IMR-90 (cell line): ENCODE measurements around the gene ADAM30. TPM values are rescaled to one million over a fixed set of nuclear protein-coding genes. Genes with fewer than 3 reads are reported as not detected.

Source experiments
- ATAC-seq: fragments of 200-7000 bp; cut with Tn5 transposase; 2 replicates; pipeline ENCODE4 v1.9.1; 2020; ENCODE audit warnings: low read depth, mild to moderate bottlenecking, moderate library complexity
- BruUV-seq: library from RNA; stranded (reverse); fragments of 400-500 nt; replicated peaks from 2 replicates; lab custom pipeline; 2021; lab: Mats Ljungman, UMichigan
- CTCF ChIA-PET: fragments of 300-600 bp; formaldehyde crosslinking; extraction: SDS; loops from one replicate; lab custom pipeline; 2021; ENCODE audit warnings: antibody characterized with exemption; lab: Yijun Ruan, JAX
- POLR2A ChIA-PET: fragments of 300-600 bp; sonication (Branson Sonifier 250); formaldehyde crosslinking; loops from one replicate; lab custom pipeline; 2022; ENCODE audit warnings: antibody characterized with exemption; ENCODE audit not compliant: unreplicated experiment; lab: Charles Lee
- DNase-seq: peaks from one replicate; pipeline ENCODE4 v3.0.0; 2013
- H2AFZ ChIP-seq: replicated peaks from 2 replicates; pipeline ENCODE3; 2013; ENCODE audit warnings: low read length, mild to moderate bottlenecking; ENCODE audit not compliant: poor library complexity
- H2AK5ac ChIP-seq: 2 replicates; pipeline ENCODE4 v1.6.1; 2013; ENCODE audit warnings: low read depth, low read length, inconsistent platforms
- H2AK9ac ChIP-seq: replicated peaks from 2 replicates; pipeline ENCODE3; 2013; ENCODE audit warnings: mild to moderate bottlenecking, low read depth, low read length, moderate library complexity; ENCODE audit not compliant: poor library complexity
- H2BK120ac ChIP-seq: 2 replicates; pipeline ENCODE4 v1.6.1; 2013; ENCODE audit warnings: low read depth, low read length, inconsistent platforms
- H2BK15ac ChIP-seq: 3 replicates; pipeline ENCODE4 v1.6.1; 2013; ENCODE audit warnings: low read depth, low read length, inconsistent platforms
- H2BK20ac ChIP-seq: 2 replicates; pipeline ENCODE4 v1.6.1; 2013; ENCODE audit warnings: low read depth, mild to moderate bottlenecking, inconsistent platforms, low read length, moderate library complexity
- H2BK5ac ChIP-seq: 2 replicates; pipeline ENCODE4 v1.6.1; 2013; ENCODE audit warnings: mild to moderate bottlenecking, low read depth, low read length, inconsistent platforms; ENCODE audit not compliant: poor library complexity, severe bottlenecking
- H3K14ac ChIP-seq: replicated peaks from 2 replicates; pipeline ENCODE4 v1.6.1; 2013; ENCODE audit warnings: low read depth, low read length, inconsistent platforms
- H3K18ac ChIP-seq: 2 replicates; pipeline ENCODE4 v1.6.1; 2013; ENCODE audit warnings: low read depth, low read length, control low read depth
- H3K23ac ChIP-seq: 2 replicates; pipeline ENCODE4 v1.6.1; 2013; ENCODE audit warnings: low read depth, low read length, inconsistent platforms
- H3K27ac ChIP-seq: 2 replicates; pipeline ENCODE4 v1.5.1; 2013; ENCODE audit warnings: mild to moderate bottlenecking, control low read depth, low read length; ENCODE audit not compliant: insufficient read depth
- H3K27me3 ChIP-seq: 2 replicates; pipeline ENCODE4 v1.6.1; 2013; ENCODE audit warnings: low read length; ENCODE audit not compliant: control insufficient read depth, insufficient read depth
- H3K36me3 ChIP-seq: 2 replicates; pipeline ENCODE4 v1.6.1; 2013; ENCODE audit warnings: low read length, mixed read lengths; ENCODE audit not compliant: control insufficient read depth, insufficient read depth
- H3K4ac ChIP-seq: 2 replicates; pipeline ENCODE4 v1.6.1; 2013; ENCODE audit warnings: low read depth, low read length, inconsistent platforms
- H3K4me1 ChIP-seq: 2 replicates; pipeline ENCODE4 v1.6.1; 2013; ENCODE audit warnings: low read length, mixed read lengths; ENCODE audit not compliant: control insufficient read depth, insufficient read depth
- H3K4me2 ChIP-seq: 2 replicates; pipeline ENCODE4 v1.6.1; 2013; ENCODE audit warnings: low read depth, mild to moderate bottlenecking, control low read depth, low read length, moderate library complexity
- H3K4me3 ChIP-seq: 2 replicates; pipeline ENCODE4 v1.5.1; 2013; ENCODE audit warnings: low read depth, mild to moderate bottlenecking, control low read depth, low read length, moderate library complexity; ENCODE audit not compliant: insufficient read depth
- H3K56ac ChIP-seq: 2 replicates; pipeline ENCODE4 v1.6.1; 2013; ENCODE audit warnings: low read length, inconsistent platforms; ENCODE audit not compliant: insufficient read depth; ENCODE audit errors: extremely low read depth
- H3K79me1 ChIP-seq, 2 experiments: 2 replicates each; pipeline ENCODE4 v1.6.1; 2013; ENCODE audit warnings: low read length in 2 of 2, inconsistent platforms in 1 of 2, low read depth in 1 of 2
- H3K9ac ChIP-seq: 2 replicates; pipeline ENCODE4 v1.6.1; 2013; ENCODE audit warnings: low read depth, low read length, control low read depth
- H3K9me1 ChIP-seq: 2 replicates; pipeline ENCODE4 v1.6.1; 2013; ENCODE audit warnings: low read length, inconsistent platforms; ENCODE audit not compliant: insufficient read depth
- H3K9me3 ChIP-seq: 2 replicates; pipeline ENCODE4 v1.6.1; 2013; ENCODE audit warnings: low read length; ENCODE audit not compliant: control insufficient read depth, insufficient read depth
- H4K20me1 ChIP-seq: 2 replicates; pipeline ENCODE4 v1.6.1; 2013; ENCODE audit warnings: low read length, inconsistent platforms; ENCODE audit not compliant: insufficient read depth
- H4K5ac ChIP-seq: 2 replicates; pipeline ENCODE4 v1.6.1; 2013; ENCODE audit warnings: mild to moderate bottlenecking, low read depth, low read length, control low read depth
- H4K8ac ChIP-seq, 2 experiments: 2 replicates each; pipeline ENCODE4 v1.6.1; 2013; ENCODE audit warnings: low read depth in 2 of 2, low read length in 2 of 2, control low read depth in 1 of 2, inconsistent platforms in 1 of 2
- H4K91ac ChIP-seq: 2 replicates; pipeline ENCODE4 v1.6.1; 2013; ENCODE audit warnings: low read depth, low read length, inconsistent platforms; ENCODE audit not compliant: insufficient read depth
- BHLHE40 ChIP-seq: fragments of 150-350 bp; IDR thresholded peaks from 2 replicates; pipeline ENCODE4 v1.6.1; 2016; ENCODE audit warnings: mild to moderate bottlenecking, low read depth, low read length
- CEBPB ChIP-seq: IDR thresholded peaks from 2 replicates; pipeline ENCODE4 v1.6.1; 2012; ENCODE audit warnings: low read depth, low read length, improper control_type of control experiment
- CTCF ChIP-seq: conservative IDR thresholded peaks from 2 replicates; pipeline ENCODE4 v1.5.1; 2012; ENCODE audit warnings: mild to moderate bottlenecking, low read depth, low read length, improper control_type of control experiment
- FOS ChIP-seq: fragments of 150-350 bp; IDR thresholded peaks from 2 replicates; pipeline ENCODE4 v1.6.1; 2016; ENCODE audit warnings: low read depth, low read length
- MAFK ChIP-seq: IDR thresholded peaks from 2 replicates; pipeline ENCODE4 v1.6.1; 2012; ENCODE audit warnings: low read depth, low read length, improper control_type of control experiment
- MAZ ChIP-seq: IDR thresholded peaks from 2 replicates; pipeline ENCODE4 v1.6.1; 2012; ENCODE audit warnings: low read depth, mild to moderate bottlenecking, low read length, improper control_type of control experiment, moderate library complexity, borderline replicate concordance
- MXI1 ChIP-seq: IDR thresholded peaks from 2 replicates; pipeline ENCODE4 v1.6.1; 2012; ENCODE audit warnings: low read depth, mild to moderate bottlenecking, low read length, moderate library complexity, borderline replicate concordance
- POLR2A ChIP-seq: IDR thresholded peaks from 2 replicates; pipeline ENCODE4 v1.6.1; 2012; ENCODE audit warnings: mild to moderate bottlenecking, low read depth, low read length
- RAD21 ChIP-seq: IDR thresholded peaks from 2 replicates; pipeline ENCODE4 v1.6.1; 2012; ENCODE audit warnings: low read length, improper control_type of control experiment
- RCOR1 ChIP-seq: IDR thresholded peaks from 2 replicates; pipeline ENCODE4 v1.6.1; 2012; ENCODE audit warnings: mild to moderate bottlenecking, low read length, improper control_type of control experiment; ENCODE audit not compliant: insufficient replicate concordance
- RFX5 ChIP-seq: IDR thresholded peaks from 2 replicates; pipeline ENCODE4 v1.8.0; 2012; ENCODE audit warnings: low read depth, mild to moderate bottlenecking, low read length, moderate library complexity
- USF2 ChIP-seq: fragments of 150-350 bp; IDR thresholded peaks from 2 replicates; pipeline ENCODE4 v1.6.1; 2017; ENCODE audit warnings: mild to moderate bottlenecking, antibody characterized with exemption, low read length, low read depth
- WGBS, 2 experiments: methylation state at CpG; one replicate each; pipeline versions ENCODE4 v1.1.5 to v1.1.7; 2013; ENCODE audit warnings: missing lambda C conversion rate in 2 of 2; ENCODE audit not compliant: insufficient read length in 1 of 2; ENCODE audit errors: extremely low coverage in 2 of 2; 5-methylcytosine and 5-hydroxymethylcytosine counted together
- dilution Hi-C: fragments of 300-500 bp; cut with HindIII; formaldehyde crosslinking; loops from one replicate; pipeline ENCODE4 v1.14.3; 2018; ENCODE audit warnings: low sequenced_read_pairs; ENCODE audit not compliant: unreplicated experiment
- in situ Hi-C: fragments of 300-500 bp; cut with MboI; formaldehyde crosslinking; loops from 3 replicates; pipeline ENCODE4 v1.14.3; 2019; ENCODE audit warnings: low sequenced_read_pairs, inconsistent platforms, mixed read lengths
- intact Hi-C: fragments of 100-400 bp; cut with micrococcal nuclease; formaldehyde crosslinking; loops from 2 replicates; pipeline ENCODE4 v1.10.0; 2022
- polyA plus RNA-seq, 3 experiments: library from polyadenylated mRNA; depleted of rRNA; stranded (reverse); fragments of >200 nt; gene quantifications; 2 replicates each; pipeline ENCODE4 v1.2.3, GENCODE V29; 2012; ENCODE audit warnings: low replicate concordance in 1 of 3
- total RNA-seq: library from RNA; depleted of rRNA; stranded (reverse); fragments of >200 nt; gene quantifications from 2 replicates; pipeline ENCODE4 v1.2.3, GENCODE V29; 2012
- TF ChIP-seq, protein P1 (sequence below): fragments of 150-350 bp; IDR thresholded peaks from 2 replicates; pipeline ENCODE4 v1.6.1; 2016; ENCODE audit warnings: low read depth, mild to moderate bottlenecking, low read length, moderate library complexity, borderline replicate concordance

Gene ADAM30
- total and polyA plus RNA-seq, 2 of the 4 experiments (the other 2 are of a cell fraction): not detected

GRCh38 chr1:119917304-119918055 is 21.2 kb upstream of the ADAM30 start (continued):
- no peak for TF ChIP-seq MAFK

- ChIA-PET POLR2A (no interaction called here), CTCF (no interaction called here)
- H3K27me3 ChIP-seq: no peaks in the 10 kb centered on the region
- H3K4me1 ChIP-seq: no peaks in the 10 kb centered on the region
- H2AK5ac ChIP-seq: no peak overlapping the region
- H3K4ac ChIP-seq: no peak overlapping the region
- H2AK9ac ChIP-seq: no peak overlapping the region
- H4K8ac ChIP-seq: no peak overlapping the region
- H3K9ac ChIP-seq: no peak overlapping the region
- no peak overlapping the region for H3K4me2 ChIP-seq
- no peaks in the 10 kb centered on the region for H3K9me3 ChIP-seq
- DNase-seq: no peak
- H4K5ac ChIP-seq: no peak overlapping the region
- no peak overlapping the region for H3K4me3 ChIP-seq
- intact Hi-C loops (no loop called here), in situ Hi-C loops (no loop called here), dilution Hi-C loops (no loop called here)
- no peak overlapping the region for H3K14ac ChIP-seq
- 100% methylated on average over 2 of the region's 6 CpGs; no CpG with 5 or more reads in 1 of the 2 experiments for WGBS, 2 experiments
- H2BK120ac ChIP-seq: no peak overlapping the region
- H2BK20ac ChIP-seq: no peak overlapping the region
- no peak overlapping the region for H2BK15ac ChIP-seq
- BruUV-seq: no TSS peak
- no peak overlapping the region for H2AFZ ChIP-seq
- H4K91ac ChIP-seq: no peak overlapping the region
- ATAC-seq: no peak
- no peaks in the 10 kb centered on the region for H4K20me1 ChIP-seq
- H3K36me3 ChIP-seq: peaks cover 50% of the 10 kb centered on the region
- no peak overlapping the region for H3K18ac ChIP-seq
- H3K23ac ChIP-seq: no peak overlapping the region
- no peak overlapping the region for H2BK5ac ChIP-seq
- peaks cover 0 to 19% of the 10 kb centered on the region in 2 experiments; a peak in 2 of 4 replicates for H3K79me1 ChIP-seq
- H3K27ac ChIP-seq: no peak overlapping the region
- peaks cover 17% of the 10 kb centered on the region; the same call in 1 of the 2 replicates for H3K9me1 ChIP-seq
- H3K56ac ChIP-seq: no peak overlapping the region
- no peak for TF ChIP-seq RCOR1
- no peak for TF ChIP-seq CEBPB
- TF ChIP-seq MAFK: no peak
- TF ChIP-seq, protein P1, sequence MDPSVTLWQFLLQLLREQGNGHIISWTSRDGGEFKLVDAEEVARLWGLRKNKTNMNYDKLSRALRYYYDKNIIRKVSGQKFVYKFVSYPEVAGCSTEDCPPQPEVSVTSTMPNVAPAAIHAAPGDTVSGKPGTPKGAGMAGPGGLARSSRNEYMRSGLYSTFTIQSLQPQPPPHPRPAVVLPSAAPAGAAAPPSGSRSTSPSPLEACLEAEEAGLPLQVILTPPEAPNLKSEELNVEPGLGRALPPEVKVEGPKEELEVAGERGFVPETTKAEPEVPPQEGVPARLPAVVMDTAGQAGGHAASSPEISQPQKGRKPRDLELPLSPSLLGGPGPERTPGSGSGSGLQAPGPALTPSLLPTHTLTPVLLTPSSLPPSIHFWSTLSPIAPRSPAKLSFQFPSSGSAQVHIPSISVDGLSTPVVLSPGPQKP: no peak
- no peak for TF ChIP-seq RFX5
- TF ChIP-seq FOS: no peak
- no peak for TF ChIP-seq MAZ
- TF ChIP-seq BHLHE40: no peak
- TF ChIP-seq RAD21: no peak
- no peak for TF ChIP-seq MXI1
- no peak for TF ChIP-seq POLR2A
- no peak for TF ChIP-seq USF2
- TF ChIP-seq CTCF: no peak
Observed at GRCh38 chr1:119915517-119915916, 19.2 kb upstream of the ADAM30 start.
